Measurements from ENCODE around the gene TTPAL. TPM values are rescaled to one million over a fixed set of nuclear protein-coding genes. Genes with fewer than 3 reads are reported as not detected.

The TTPAL gene
- polyA plus RNA-seq, 1 of the 3 experiments (the other 2 are of a cell fraction) = 5.7 TPM

GRCh38 chr20:44431502-44432234 lies 44.0 kb upstream of the TTPAL start:
- Histone ChIP-seq H3K4me3 (ENCODE audit: low read depth in 2 of 2, low read length in 1 of 2) (no peak overlapping the region), H3K4me1 (ENCODE audit: control insufficient read depth in 1 of 2, insufficient read depth in 2 of 2, low read depth in 1 of 2, low read length in 1 of 2) (peaks cover 0 to 6% of the 10 kb centered on the region in 2 experiments; a peak in 1 of 4 replicates), H2AFZ (ENCODE audit: low read depth) (no peak overlapping the region), H3K27me3 (ENCODE audit: insufficient read depth) (no peaks in the 10 kb centered on the region; the same call in 1 of the 2 replicates), H3K27ac (ENCODE audit: low read depth in 2 of 2, low read length in 1 of 2) (no peak overlapping the region), H3K36me3 (replicated peaks in 1 of 2; ENCODE audit: control insufficient read depth in 1 of 2, insufficient read depth in 2 of 2, low read length in 1 of 2) (no peaks in the 10 kb centered on the region), H3K4me2 (no peak overlapping the region), H4K20me1 (ENCODE audit: insufficient read depth) (no peaks in the 10 kb centered on the region), H3F3A (replicated peaks; ENCODE audit: insufficient read depth) (no peaks in the 10 kb centered on the region), H3K9ac (no peak overlapping the region), H3K9me2 (no peaks in the 10 kb centered on the region), H3K9me3 (no peaks in the 10 kb centered on the region), H3K79me2 (ENCODE audit: insufficient read depth) (no peaks in the 10 kb centered on the region)
- TF ChIP-seq POLR2AphosphoS5 (IDR thresholded peaks at IDR 0.05; ENCODE audit: low read depth, low read length) (no peak), RXRA (IDR thresholded peaks at IDR 0.05; ENCODE audit: borderline replicate concordance, low read depth) (no peak), RFX5 (IDR thresholded peaks at IDR 0.05; ENCODE audit: low read length) (no peak), RAD21 (IDR thresholded peaks at IDR 0.05; ENCODE audit: low read length) (no peak), NFIC (IDR thresholded peaks at IDR 0.05; ENCODE audit: borderline replicate concordance) (no peak), TCF12 (IDR thresholded peaks at IDR 0.05) (no peak), EZH2phosphoT487 (IDR thresholded peaks at IDR 0.05; ENCODE audit: borderline replicate concordance, low read depth) (no peak), SMC3 (IDR thresholded peaks at IDR 0.05; ENCODE audit: low read depth, low read length) (no peak), GABPA (IDR thresholded peaks at IDR 0.05; ENCODE audit: low read depth) (no peak)
- TF ChIP-seq, protein P1, sequence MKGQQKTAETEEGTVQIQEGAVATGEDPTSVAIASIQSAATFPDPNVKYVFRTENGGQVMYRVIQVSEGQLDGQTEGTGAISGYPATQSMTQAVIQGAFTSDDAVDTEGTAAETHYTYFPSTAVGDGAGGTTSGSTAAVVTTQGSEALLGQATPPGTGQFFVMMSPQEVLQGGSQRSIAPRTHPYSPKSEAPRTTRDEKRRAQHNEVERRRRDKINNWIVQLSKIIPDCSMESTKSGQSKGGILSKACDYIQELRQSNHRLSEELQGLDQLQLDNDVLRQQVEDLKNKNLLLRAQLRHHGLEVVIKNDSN (IDR thresholded peaks at IDR 0.05; ENCODE audit: borderline replicate concordance, low read depth) = no peak
- WGBS (ENCODE audit: low lambda C conversion rate) = 57% methylated on average over 10 of the region's 11 CpGs
- DNase-seq = no peak
- POLR2A ChIA-PET = no interaction called here
- CTCF ChIA-PET = interaction anchor here (1.2 to 1.3 kb wide), 2 partner anchors 178 to 242 kb away, joined by 3 to 4 read pairs; no protein-coding TSS in a partner anchor

DNA sequence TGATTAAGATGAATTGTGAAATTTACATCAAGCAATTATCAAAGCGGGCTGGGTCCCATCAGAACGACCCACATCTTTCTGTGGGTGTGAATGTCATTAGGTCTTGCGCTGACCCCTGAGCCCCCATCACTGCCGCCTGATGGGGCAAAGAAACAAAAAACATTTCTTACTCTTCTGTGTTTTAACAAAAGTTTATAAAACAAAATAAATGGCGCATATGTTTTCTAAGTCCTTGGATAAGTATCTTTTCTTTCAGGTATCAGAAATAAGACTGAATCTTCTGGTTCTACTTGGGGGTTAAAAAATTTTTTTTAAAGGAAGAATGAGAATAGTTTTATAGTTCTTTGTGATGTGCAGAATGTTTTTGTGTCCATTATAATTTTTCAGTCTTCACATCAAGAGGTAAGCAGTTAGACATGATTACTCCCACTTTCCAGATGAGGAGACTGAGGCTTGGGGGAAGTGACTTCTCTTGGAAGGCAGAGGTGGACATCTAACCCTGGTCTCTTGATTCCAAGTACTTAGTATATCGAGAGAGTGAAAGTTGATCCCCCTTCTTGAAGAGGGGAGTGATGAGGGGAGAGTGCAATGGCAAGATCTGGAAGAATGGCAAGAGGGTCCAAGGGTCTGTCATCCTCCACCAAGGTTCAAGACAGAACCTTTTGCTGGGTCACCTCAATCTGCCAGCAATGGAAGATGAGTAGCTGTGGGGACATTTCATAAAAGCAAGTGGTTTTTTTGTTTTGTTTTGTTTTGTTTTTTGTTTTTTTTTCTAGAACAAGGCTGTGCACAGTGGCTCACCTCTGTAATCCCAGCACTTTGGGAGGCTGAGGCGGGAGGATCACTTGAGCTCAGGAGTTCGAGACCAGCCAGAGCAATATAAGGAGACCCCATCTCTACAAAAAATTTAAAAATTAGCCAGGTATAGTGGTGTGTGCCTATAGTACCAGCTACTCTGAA lies 42.8 kb upstream of the TTPAL start:
- no peaks in the 10 kb centered on the region for H3K79me2 ChIP-seq (ENCODE audit: insufficient read depth)
- no peak for TF ChIP-seq JUND (IDR thresholded peaks at IDR 0.05)
- TF ChIP-seq EP300 (IDR thresholded peaks at IDR 0.05; ENCODE audit: borderline replicate concordance in 1 of 2, low read depth in 1 of 2, low read length in 1 of 2) = no peak
- no peak for TF ChIP-seq FOXJ3 (CRISPR knock-in tag; IDR thresholded peaks at IDR 0.05)
- no peak for TF ChIP-seq TCF12 (IDR thresholded peaks at IDR 0.05)
- TF ChIP-seq RXRA (IDR thresholded peaks at IDR 0.05; ENCODE audit: borderline replicate concordance, low read depth) = no peak
- TF ChIP-seq TEAD4 (IDR thresholded peaks at IDR 0.05; ENCODE audit: borderline replicate concordance, insufficient read depth) = no peak
- TF ChIP-seq YY1 (IDR thresholded peaks at IDR 0.05; ENCODE audit: low read depth) = no peak
- TF ChIP-seq RAD21 (IDR thresholded peaks at IDR 0.05; ENCODE audit: low read length) = no peak
- no peak for TF ChIP-seq CHD2 (IDR thresholded peaks at IDR 0.05; ENCODE audit: low read length, partially characterized antibody)
- TF ChIP-seq NFIC (IDR thresholded peaks at IDR 0.05; ENCODE audit: borderline replicate concordance) = no peak
- TF ChIP-seq, protein P2, sequence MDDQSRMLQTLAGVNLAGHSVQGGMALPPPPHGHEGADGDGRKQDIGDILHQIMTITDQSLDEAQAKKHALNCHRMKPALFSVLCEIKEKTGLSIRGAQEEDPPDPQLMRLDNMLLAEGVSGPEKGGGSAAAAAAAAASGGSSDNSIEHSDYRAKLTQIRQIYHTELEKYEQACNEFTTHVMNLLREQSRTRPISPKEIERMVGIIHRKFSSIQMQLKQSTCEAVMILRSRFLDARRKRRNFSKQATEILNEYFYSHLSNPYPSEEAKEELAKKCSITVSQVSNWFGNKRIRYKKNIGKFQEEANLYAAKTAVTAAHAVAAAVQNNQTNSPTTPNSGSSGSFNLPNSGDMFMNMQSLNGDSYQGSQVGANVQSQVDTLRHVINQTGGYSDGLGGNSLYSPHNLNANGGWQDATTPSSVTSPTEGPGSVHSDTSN (IDR thresholded peaks at IDR 0.05) = no peak
- TF ChIP-seq MEF2A (IDR thresholded peaks at IDR 0.05; ENCODE audit: borderline replicate concordance, low read depth) = no peak
- TF ChIP-seq FOXM1 (IDR thresholded peaks at IDR 0.05; ENCODE audit: low read depth) = no peak
- no peak for TF ChIP-seq GATA2 (CRISPR knock-in tag; IDR thresholded peaks at IDR 0.05)
- TF ChIP-seq TAF1 (IDR thresholded peaks at IDR 0.05; ENCODE audit: borderline replicate concordance, low read depth, low read length) = no peak
- peaks cover 0 to 6% of the 10 kb centered on the region in 2 experiments; a peak in 1 of 4 replicates for H3K4me1 ChIP-seq (ENCODE audit: control insufficient read depth in 1 of 2, insufficient read depth in 2 of 2, low read depth in 1 of 2, low read length in 1 of 2)
- no peak overlapping the region for H3K27ac ChIP-seq (ENCODE audit: low read depth in 2 of 2, low read length in 1 of 2)
- 54% methylated on average over 8 of the region's 8 CpGs for WGBS (ENCODE audit: low lambda C conversion rate)
- H2AFZ ChIP-seq (ENCODE audit: low read depth) = no peak overlapping the region
- no peaks in the 10 kb centered on the region for H3K36me3 ChIP-seq (replicated peaks in 1 of 2; ENCODE audit: control insufficient read depth in 1 of 2, insufficient read depth in 2 of 2, low read length in 1 of 2)
- H3K4me3 ChIP-seq (ENCODE audit: low read depth in 2 of 2, low read length in 1 of 2) = no peak overlapping the region
- H4K20me1 ChIP-seq (ENCODE audit: insufficient read depth) = no peaks in the 10 kb centered on the region
- ChIA-PET CTCF (interaction anchor here (0.6 kb wide), 1 partner anchor 34 kb away, joined by 3 read pairs; no protein-coding TSS in a partner anchor), POLR2A (no interaction called here)
- H3K9ac ChIP-seq = no peak overlapping the region
- H3F3A ChIP-seq (replicated peaks; ENCODE audit: insufficient read depth) = no peaks in the 10 kb centered on the region
- no peak overlapping the region for H3K4me2 ChIP-seq
- no peak for DNase-seq
- no peaks in the 10 kb centered on the region; the same call in 1 of the 2 replicates for H3K27me3 ChIP-seq (ENCODE audit: insufficient read depth)
- H3K9me3 ChIP-seq = no peaks in the 10 kb centered on the region
- no peaks in the 10 kb centered on the region for H3K9me2 ChIP-seq
